ENCODE results near the gene CDH4. TPM values are rescaled to one million over a fixed set of nuclear protein-coding genes. Genes with fewer than 3 reads are reported as not detected.

CDH4 gene
- polyA plus RNA-seq, 1 donor (not counting 4 experiments of a cell fraction or from before 2014, with no cell fraction given) = 2.2 TPM

GRCh38 chr20:61908057-61909026 is 656.3 kb downstream of the CDH4 start:
- TF ChIP-seq EZH2 (IDR thresholded peaks at IDR 0.05; ENCODE audit: low read length) (no peak), CTCF (optimal IDR thresholded peaks at IDR 0.05 in 1 of 3, IDR thresholded peaks at IDR 0.05 in 1 of 3, conservative IDR thresholded peaks at IDR 0.05 in 1 of 3; ENCODE audit: extremely low read depth in 1 of 3, insufficient read depth in 2 of 3, low read length in 3 of 3) (no peak)
- no peak overlapping the region for H3K27ac ChIP-seq (ENCODE audit: control insufficient read depth, insufficient read depth, low read length)
- dilution Hi-C loops (cut with MboI; ENCODE audit: extremely low pct_ligation_motif_present, low sequenced_read_pairs) = no loop called here

DNA sequence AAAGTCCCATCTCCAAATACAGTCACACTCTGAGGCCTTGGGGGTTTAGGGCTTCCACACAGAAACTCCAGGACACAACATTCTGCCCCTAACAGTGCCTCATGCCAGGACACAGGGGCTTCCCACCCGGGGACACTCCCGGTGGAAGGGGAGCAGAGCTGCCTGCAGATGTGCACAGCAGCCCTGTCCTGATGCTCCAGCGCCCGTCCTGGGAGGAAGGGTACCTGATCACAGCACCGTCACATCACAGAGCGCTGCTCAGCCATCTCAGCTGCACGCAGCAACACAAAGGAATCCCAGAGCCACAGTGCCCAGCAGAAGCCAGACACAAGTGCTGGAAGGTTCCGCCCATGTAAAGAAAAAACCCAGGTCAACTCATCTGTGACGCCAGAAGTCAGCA is 657.0 kb downstream of the CDH4 start:
- Histone ChIP-seq H3K27ac (ENCODE audit: control insufficient read depth, insufficient read depth, low read length) (no peak overlapping the region), H3K4me1 (ENCODE audit: control insufficient read depth, extremely low read depth, insufficient read depth, low read length) (no peaks in the 10 kb centered on the region), H3K27me3 (ENCODE audit: control insufficient read depth, extremely low read depth, insufficient read depth, low read length) (no peaks in the 10 kb centered on the region), H3K36me3 (ENCODE audit: control insufficient read depth in 2 of 2, extremely low read depth in 1 of 2, insufficient read depth in 2 of 2, low read length in 2 of 2) (no peaks in the 10 kb centered on the region), H3K9ac (ENCODE audit: control insufficient read depth, extremely low read depth, insufficient read depth, low read length) (no peak overlapping the region), H3K4me2 (ENCODE audit: control insufficient read depth, extremely low read depth, insufficient read depth, low read depth, low read length) (no peak overlapping the region), H3K9me1 (ENCODE audit: control insufficient read depth, extremely low read depth, insufficient read depth, low read length) (no peaks in the 10 kb centered on the region), H3K79me2 (ENCODE audit: control insufficient read depth, insufficient read depth, low read length) (no peaks in the 10 kb centered on the region), H3K4me3 (ENCODE audit: control insufficient read depth in 2 of 3, extremely low read depth in 1 of 3, insufficient read depth in 2 of 3, low read depth in 1 of 3, low read length in 3 of 3) (no peak overlapping the region), H4K20me1 (ENCODE audit: control insufficient read depth, extremely low read depth, insufficient read depth, low read length) (peaks cover 2% of the 10 kb centered on the region), H2AFZ (ENCODE audit: control insufficient read depth, low read length) (no peak overlapping the region), H3K9me3 (ENCODE audit: control insufficient read depth, low read depth, low read length) (no peaks in the 10 kb centered on the region)
- TF ChIP-seq EZH2 (IDR thresholded peaks at IDR 0.05; ENCODE audit: low read length) = no peak
- no peak for TF ChIP-seq CTCF (optimal IDR thresholded peaks at IDR 0.05 in 1 of 3, IDR thresholded peaks at IDR 0.05 in 1 of 3, conservative IDR thresholded peaks at IDR 0.05 in 1 of 3; ENCODE audit: extremely low read depth in 1 of 3, insufficient read depth in 2 of 3, low read length in 3 of 3)
- DNase-seq (ENCODE audit: low read depth, low spot score) (no peak), FAIRE-seq (no peak)
- dilution Hi-C loops (cut with MboI; ENCODE audit: extremely low pct_ligation_motif_present, low sequenced_read_pairs) = no loop called here

More at GRCh38 chr20:61908057-61909026, 656.3 kb downstream of the CDH4 start:
- no peak for FAIRE-seq
- no peak overlapping the region for H3K9ac ChIP-seq (ENCODE audit: control insufficient read depth, extremely low read depth, insufficient read depth, low read length)
- H3K4me2 ChIP-seq (ENCODE audit: control insufficient read depth, extremely low read depth, insufficient read depth, low read depth, low read length) = no peak overlapping the region
- H3K27me3 ChIP-seq (ENCODE audit: control insufficient read depth, extremely low read depth, insufficient read depth, low read length) = no peaks in the 10 kb centered on the region
- no peaks in the 10 kb centered on the region for H3K9me3 ChIP-seq (ENCODE audit: control insufficient read depth, low read depth, low read length)
- H3K4me3 ChIP-seq (ENCODE audit: control insufficient read depth in 2 of 3, extremely low read depth in 1 of 3, insufficient read depth in 2 of 3, low read depth in 1 of 3, low read length in 3 of 3) = no peak overlapping the region
- no peaks in the 10 kb centered on the region for H3K9me1 ChIP-seq (ENCODE audit: control insufficient read depth, extremely low read depth, insufficient read depth, low read length)
- H3K36me3 ChIP-seq (ENCODE audit: control insufficient read depth in 2 of 2, extremely low read depth in 1 of 2, insufficient read depth in 2 of 2, low read length in 2 of 2) = no peaks in the 10 kb centered on the region
- no peaks in the 10 kb centered on the region for H3K79me2 ChIP-seq (ENCODE audit: control insufficient read depth, insufficient read depth, low read length)
- no peaks in the 10 kb centered on the region for H3K4me1 ChIP-seq (ENCODE audit: control insufficient read depth, extremely low read depth, insufficient read depth, low read length)
- peaks cover 2% of the 10 kb centered on the region for H4K20me1 ChIP-seq (ENCODE audit: control insufficient read depth, extremely low read depth, insufficient read depth, low read length)
- H2AFZ ChIP-seq (ENCODE audit: control insufficient read depth, low read length) = no peak overlapping the region
- DNase-seq (ENCODE audit: low read depth, low spot score) = no peak

All from keratinocyte (primary cell).